GM12892 (cell line): ENCODE data around the gene NCR1.

Source experiments
- POLR2A ChIP-seq: IDR thresholded peaks from 2 replicates; pipeline ENCODE4 v1.6.1; 2011; ENCODE audit warnings: low read depth, low read length, control low read depth
- POLR2AphosphoS5 ChIP-seq: IDR thresholded peaks from 2 replicates; pipeline ENCODE4 v1.6.1; 2011; ENCODE audit warnings: low read depth, low read length, control low read depth

DNA sequence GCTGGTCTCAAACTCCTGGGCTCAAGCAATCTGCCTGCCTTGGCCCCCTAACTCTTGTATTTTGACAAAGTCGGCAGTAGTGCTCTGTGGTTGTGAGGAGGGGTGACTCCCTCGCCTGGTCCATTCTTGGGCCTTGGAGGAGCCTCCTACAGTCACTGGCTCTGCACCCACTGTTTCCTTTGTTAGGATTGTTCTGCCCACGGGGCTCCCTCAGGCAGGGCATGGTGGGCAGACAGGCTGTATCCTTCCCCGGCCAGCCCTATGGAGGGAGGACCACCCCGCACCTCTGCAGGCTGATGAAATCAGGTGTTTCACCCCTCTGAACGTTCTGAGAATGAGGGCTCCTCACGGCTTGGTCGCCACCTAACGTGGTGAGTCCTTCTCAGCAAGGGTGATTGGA lies 22.7 kb upstream of the NCR1 start:
- no peak for TF ChIP-seq POLR2A
- TF ChIP-seq POLR2AphosphoS5: no peak
